CD4-positive, alpha-beta T cell treated with Interleukin-4 for 1 hour (primary cell): Measurements from ENCODE around the gene ESPN.

Experiments
- DNase-seq, 2 donors: peaks; one replicate each; pipeline ENCODE4 v3.0.0-alpha.2; 2020 to 2022

Gene ESPN

DNA sequence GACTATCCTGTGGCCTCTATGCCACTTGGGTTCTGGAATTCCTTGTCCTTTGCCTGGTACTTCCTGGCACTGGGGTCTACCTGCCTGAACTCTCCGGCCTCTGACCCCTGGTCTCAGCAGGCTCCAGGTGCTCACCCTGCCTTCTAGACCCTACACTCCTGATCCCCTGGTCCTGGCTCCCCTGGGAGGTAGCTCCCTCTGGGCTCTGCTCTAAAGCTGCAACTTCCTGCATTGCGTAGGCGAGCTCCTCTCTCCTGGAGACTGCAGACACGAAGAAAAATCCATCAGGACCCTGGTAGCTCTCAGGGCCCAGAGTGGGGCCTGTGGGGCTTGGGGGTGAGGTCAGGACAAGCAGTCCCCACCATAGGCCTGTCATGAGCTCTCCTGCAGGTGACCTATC lies 74.7 kb downstream of the ESPN start:
- DNase-seq, result no peak

- DNase-seq, result no peak
These were observed 76.1 kb downstream of the ESPN start for GRCh38 chr1:6500544-6501278.

DNA sequence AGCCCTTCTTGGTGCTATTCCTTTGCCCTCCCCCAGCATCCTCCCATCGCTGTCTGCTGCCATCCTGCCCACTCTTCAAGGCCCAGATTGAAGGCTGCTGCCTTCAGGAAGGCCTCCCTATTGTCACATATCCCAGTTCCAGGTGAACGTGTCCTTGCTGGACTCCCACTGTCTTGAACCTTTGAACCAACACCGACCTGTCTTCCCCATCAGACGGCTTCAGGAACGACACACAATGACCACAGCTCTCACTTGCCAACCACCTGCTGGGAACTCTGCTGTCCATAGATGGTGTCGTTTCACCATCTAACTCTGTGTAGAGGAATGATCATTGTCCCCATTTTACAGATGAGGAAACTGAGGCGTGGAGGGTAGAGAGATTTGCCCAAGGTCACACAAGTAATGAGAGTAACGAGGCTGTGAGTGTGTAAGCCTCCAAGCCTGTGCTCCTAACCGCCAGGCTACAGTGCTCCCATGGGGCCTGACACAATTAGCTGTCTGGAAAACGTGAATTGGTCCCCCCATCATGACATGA lies 76.8 kb downstream of the ESPN start:
- no peak for DNase-seq

- no peak for DNase-seq
These were observed 77.7 kb downstream of the ESPN start for GRCh38 chr1:6502000-6502891.

DNA sequence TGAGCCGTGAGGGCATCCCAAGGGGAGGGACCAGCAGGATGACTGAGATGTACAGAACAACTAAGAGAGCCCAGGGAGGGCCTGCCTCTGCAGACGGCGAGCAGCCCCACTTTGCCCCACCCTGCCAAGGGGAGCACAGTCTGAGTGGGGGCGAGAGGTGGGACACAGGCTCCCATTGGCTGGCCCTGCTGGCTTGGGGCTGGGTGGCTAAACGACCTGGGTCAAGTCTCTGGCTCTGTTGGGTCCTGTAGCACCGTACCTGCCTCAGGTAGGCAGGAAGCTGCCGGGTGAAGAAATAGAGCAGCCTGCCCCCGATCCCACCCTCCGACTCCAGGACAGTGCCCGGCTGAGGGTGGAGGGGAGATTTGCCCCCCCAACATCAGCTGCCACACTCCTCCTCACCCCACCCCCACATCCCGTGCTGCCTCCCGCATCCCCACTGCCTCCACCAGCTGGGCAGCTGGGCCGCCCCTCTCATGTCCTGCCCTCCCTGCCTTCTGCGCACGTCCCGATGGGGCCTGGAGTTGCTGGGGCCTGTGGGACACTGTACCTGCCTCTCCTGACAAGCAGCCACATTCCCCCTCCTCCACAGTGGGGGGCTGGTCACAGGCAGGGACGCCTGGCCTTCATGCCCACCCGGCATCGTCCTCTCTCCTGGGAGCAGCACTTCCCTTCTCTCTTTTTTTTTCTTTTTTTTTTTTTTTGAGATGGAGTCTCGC lies 79.5 kb downstream of the ESPN start:
- no peak for DNase-seq

GRCh38 chr1:6504887-6505286 lies 80.3 kb downstream of the ESPN start:
- no peak for DNase-seq

DNA sequence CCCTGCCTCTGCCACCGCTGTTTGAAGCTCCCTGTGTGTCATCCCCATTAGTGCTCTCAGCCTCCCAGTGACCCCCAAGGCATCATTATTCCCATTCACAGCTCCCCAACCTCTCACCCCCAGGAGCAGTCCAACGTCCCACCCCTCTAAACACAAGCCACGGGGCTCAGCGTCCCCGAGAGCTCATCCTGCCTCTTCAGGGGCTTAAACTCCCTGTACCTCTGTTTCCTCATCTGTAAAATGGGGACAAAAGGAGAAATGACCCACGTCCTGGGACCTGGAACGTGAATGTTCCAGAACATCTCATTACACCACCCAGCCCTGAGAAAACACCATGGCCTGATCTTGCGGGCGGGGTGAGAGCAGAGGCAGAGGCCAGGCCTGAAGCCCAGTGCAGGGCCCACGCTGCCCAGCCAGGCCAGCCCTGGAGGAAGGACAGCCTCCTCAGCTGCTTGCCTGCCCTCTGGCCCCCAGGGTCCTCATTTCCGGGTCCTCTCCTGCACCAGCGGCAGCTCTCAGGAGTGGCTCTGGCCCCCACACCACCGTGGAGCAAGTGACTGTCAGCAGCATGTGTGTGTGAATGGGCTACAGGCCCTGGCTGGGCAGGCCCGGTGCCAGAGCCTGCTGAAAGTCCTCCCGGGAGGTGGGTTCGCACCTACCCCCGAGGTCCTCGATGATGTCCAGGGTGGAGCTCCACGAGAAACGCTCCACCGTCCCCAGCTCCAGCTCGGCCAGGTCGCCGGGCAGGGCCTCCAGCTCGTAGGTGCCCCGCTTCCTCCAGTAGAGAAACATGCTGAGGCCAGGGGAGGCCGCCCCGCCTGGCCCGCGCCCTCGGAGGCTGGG lies 81.0 kb downstream of the ESPN start:
- no peak for DNase-seq

GRCh38 chr1:6506210-6507036 lies 81.8 kb downstream of the ESPN start:
- DNase-seq, result no peak

GRCh38 chr1:6507037-6507428 lies 82.5 kb downstream of the ESPN start:
- DNase-seq, result no peak

GRCh38 chr1:6507461-6507911 lies 82.9 kb downstream of the ESPN start:
- DNase-seq, result no peak

DNA sequence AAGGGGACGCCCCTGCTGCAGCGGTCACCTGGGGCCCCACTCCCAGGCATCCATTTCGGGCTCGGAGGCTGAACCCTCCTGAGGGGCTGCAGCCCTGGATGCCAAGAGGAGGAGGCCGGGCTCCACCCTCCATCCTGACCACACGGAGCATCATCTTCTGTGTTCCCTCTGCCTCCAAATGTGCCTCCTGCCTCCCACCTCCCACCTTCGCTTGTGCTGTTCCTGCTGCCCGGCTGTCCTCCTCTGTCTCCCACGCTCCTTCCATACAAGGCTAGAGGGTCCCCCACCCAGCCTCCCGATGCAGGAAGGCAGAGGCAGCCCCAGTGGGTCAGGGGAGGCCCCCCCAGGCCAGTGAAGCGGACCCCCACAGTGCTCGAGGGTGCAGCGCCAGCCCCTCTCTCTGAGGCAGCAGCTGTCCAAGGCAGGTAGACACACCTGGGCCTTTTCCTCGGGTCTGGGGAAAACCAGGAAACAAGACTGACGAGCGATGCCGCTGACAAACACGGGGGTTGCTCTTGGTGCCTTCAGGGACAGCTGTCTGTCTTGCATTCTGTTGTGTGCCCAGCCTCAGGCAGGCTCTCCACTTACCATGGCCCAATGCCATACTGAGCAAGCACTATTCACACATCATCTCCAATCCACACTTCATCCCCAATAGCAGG lies 83.7 kb downstream of the ESPN start:
- no peak for DNase-seq

DNA sequence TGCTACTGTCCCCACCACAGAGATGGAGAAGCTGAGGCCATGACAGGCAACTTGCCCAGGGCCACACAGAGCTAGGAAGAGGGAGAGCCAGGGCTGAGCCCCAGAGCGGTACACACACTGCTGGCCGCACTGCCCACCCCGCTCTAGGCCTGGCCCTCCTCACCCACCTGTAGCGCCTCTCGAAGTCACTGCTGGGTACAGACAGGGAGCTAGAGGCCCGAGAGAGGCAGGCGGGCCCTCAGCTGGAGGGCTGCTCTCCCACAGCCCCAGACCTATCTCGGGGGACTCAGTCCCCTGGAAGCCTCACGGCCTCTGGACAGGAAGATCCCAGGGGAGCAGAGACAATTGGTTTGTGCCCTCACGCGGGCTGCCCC lies 84.2 kb downstream of the ESPN start:
- no peak for DNase-seq

DNA sequence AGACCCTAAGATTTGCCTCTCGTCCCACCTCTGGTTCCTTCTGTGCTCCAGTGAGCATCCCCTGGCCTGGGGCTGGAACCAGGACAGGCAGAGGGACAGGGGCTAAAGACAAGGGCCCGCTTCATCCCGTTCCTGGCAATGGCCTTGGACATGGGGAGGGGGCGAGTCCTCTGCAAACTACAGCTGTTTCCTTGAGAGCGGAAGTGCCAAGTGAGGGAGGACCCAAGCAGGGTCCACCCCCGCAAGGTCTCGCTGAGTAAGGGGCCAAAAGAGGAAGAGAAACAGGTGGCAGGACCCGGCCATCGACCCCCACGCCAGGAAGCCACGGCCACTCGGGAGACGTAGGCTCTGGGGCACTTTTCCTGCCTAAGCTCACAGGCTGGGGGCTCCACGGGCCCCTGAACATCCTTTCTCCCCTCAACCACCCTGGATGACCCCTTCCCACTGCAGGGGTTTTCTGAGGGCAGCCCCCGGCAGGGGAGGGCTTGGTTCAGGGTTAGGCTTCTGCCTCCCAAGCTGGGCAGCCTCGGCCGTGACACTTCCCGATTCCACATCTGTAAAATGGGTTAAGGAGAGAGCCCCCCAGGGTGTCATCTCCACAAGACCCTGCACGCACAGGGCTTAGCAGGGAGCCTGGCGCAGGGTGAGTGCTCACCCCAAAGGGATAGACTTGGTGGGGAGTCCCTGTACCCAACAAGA lies 84.8 kb downstream of the ESPN start:
- no peak for DNase-seq

DNA sequence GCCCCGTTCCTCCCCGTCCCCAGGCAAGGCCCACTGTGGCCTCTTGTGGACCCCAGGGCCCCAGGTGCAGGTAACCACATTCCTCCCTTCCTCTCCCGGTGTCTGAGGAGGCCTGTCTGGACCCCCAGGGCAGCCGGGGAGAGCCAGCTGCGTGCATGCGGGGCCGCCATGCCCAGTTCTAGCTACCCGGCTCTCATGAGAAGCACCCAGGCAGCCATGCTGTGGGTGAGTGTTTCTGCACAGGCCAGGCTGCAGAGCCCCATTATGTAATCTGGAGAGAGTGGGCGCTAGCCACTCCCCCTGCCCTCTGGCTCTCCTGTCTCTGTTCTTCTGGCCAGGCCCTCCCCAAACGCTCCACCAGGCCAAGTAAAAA lies 85.3 kb downstream of the ESPN start:
- no peak for DNase-seq

DNA sequence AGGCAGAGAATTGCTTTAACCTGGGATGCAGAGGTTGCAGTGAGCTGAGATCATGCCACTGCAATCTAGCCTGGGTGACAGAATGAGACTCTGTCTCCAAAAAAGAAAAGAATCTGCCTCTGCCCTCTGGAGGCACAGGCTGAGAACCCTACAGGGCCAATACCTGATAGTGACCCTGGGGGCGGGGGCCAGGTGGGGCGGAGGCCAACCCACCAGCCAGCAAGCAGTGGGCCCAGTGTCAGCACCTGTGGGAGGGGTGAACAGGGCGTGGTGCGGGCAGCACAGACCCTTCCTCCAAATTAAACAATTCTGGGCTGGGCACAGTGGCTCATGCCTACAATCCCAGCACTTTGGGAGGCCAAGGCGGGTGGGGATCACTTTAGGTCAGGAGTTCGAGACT lies 85.9 kb downstream of the ESPN start:
- DNase-seq, result no peak
